T-helper 1 cell (primary cell): ENCODE measurements around the gene ZNF546.

Experiments used
- DNase-seq, 5 donors: peaks; one replicate each; pipeline ENCODE4 v3.0.0-alpha.2; 2012 to 2020

Gene ZNF546

GRCh38 chr19:40055832-40056504 is 59.1 kb downstream of the ZNF546 start, which contains the start of gene ZNF780B:
Gene ZNF780B, minus strand, starts transcription at chr19:40056231. Its CDS starts 5,899 bp downstream, at chr19:40050332.
- DNase-seq: peak; percentile 20 to 78 (median 46)

GRCh38 chr19:40056505-40056904 is 59.6 kb downstream of the ZNF546 start:
- no peak for DNase-seq

GRCh38 chr19:40057166-40057565 is 60.3 kb downstream of the ZNF546 start:
- no peak for DNase-seq

- DNase-seq: no peak
These were observed 62.8 kb downstream of the ZNF546 start for GRCh38 chr19:40059624-40060023.

GRCh38 chr19:40070058-40070457 is 73.2 kb downstream of the ZNF546 start:
- DNase-seq: no peak
